MM.1S (cell line): Measurements from ENCODE around the gene NFIX.

Source experiments
- EZH2 ChIP-seq: fragments of 300-600 bp; sonication (generic); optimal IDR thresholded peaks from 2 replicates; pipeline ENCODE3; 2017; ENCODE audit warnings: low read depth, mild to moderate bottlenecking, antibody characterized with exemption, low read length, mixed read lengths
- EZH2phosphoT487 ChIP-seq: fragments of 300-600 bp; sonication (generic); IDR thresholded peaks from 2 replicates; pipeline ENCODE4 v1.6.1; 2018; ENCODE audit warnings: antibody characterized with exemption, low read length
- TF ChIP-seq, protein P1 (sequence below): fragments of 300-600 bp; sonication (generic); IDR thresholded peaks from 2 replicates; pipeline ENCODE4 v1.5.1; 2016; ENCODE audit warnings: antibody characterized with exemption, low read length, mixed read lengths

DNA sequence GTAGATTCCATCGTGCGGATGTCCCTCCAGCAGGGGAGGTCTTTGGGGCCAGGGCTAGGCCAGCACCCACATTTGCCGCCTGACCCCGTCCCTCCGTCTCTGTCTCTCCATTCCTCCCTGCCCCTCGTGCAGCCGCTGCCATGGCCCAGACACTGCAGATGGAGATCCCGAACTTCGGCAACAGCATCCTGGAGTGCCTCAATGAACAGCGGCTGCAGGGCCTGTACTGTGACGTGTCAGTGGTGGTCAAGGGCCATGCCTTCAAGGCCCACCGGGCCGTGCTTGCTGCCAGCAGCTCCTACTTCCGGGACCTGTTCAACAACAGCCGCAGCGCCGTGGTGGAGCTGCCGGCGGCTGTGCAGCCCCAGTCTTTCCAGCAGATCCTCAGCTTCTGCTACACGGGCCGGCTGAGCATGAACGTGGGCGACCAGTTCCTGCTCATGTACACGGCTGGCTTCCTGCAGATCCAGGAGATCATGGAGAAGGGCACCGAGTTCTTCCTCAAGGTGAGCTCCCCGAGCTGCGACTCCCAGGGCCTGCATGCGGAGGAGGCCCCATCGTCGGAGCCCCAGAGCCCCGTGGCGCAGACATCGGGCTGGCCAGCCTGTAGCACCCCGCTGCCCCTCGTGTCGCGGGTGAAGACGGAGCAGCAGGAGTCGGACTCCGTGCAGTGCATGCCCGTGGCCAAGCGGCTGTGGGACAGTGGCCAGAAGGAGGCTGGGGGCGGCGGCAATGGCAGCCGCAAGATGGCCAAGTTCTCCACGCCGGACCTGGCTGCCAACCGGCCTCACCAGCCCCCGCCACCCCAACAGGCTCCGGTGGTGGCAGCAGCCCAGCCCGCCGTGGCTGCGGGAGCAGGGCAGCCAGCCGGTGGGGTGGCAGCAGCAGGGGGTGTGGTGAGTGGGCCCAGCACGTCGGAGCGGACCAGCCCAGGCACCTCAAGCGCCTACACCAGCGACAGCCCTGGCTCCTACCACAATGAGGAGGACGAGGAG is 140.1 kb downstream of the NFIX start:
- TF ChIP-seq, protein P1, sequence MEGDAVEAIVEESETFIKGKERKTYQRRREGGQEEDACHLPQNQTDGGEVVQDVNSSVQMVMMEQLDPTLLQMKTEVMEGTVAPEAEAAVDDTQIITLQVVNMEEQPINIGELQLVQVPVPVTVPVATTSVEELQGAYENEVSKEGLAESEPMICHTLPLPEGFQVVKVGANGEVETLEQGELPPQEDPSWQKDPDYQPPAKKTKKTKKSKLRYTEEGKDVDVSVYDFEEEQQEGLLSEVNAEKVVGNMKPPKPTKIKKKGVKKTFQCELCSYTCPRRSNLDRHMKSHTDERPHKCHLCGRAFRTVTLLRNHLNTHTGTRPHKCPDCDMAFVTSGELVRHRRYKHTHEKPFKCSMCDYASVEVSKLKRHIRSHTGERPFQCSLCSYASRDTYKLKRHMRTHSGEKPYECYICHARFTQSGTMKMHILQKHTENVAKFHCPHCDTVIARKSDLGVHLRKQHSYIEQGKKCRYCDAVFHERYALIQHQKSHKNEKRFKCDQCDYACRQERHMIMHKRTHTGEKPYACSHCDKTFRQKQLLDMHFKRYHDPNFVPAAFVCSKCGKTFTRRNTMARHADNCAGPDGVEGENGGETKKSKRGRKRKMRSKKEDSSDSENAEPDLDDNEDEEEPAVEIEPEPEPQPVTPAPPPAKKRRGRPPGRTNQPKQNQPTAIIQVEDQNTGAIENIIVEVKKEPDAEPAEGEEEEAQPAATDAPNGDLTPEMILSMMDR = no peak
- no peak for TF ChIP-seq EZH2
- TF ChIP-seq EZH2phosphoT487 = no peak
